HG02870 (cell line): ENCODE measurements around the gene CASKIN2.
"Not testable (repeated sequence)": the region's sequence is repeated elsewhere in the genome, so short reads cannot be mapped to it uniquely, and the experiment has no call there.

Source experiments
- ATAC-seq: cut with Tn5 transposase; IDR thresholded peaks from one replicate; pipeline ENCODE4 v1.9.1; 2021; ENCODE audit warnings: mild to moderate bottlenecking, moderate library complexity; ENCODE audit not compliant: unreplicated experiment

Gene CASKIN2

GRCh38 chr17:75493476-75494129 is 21.7 kb downstream of the CASKIN2 start:
- ATAC-seq: no peak

DNA sequence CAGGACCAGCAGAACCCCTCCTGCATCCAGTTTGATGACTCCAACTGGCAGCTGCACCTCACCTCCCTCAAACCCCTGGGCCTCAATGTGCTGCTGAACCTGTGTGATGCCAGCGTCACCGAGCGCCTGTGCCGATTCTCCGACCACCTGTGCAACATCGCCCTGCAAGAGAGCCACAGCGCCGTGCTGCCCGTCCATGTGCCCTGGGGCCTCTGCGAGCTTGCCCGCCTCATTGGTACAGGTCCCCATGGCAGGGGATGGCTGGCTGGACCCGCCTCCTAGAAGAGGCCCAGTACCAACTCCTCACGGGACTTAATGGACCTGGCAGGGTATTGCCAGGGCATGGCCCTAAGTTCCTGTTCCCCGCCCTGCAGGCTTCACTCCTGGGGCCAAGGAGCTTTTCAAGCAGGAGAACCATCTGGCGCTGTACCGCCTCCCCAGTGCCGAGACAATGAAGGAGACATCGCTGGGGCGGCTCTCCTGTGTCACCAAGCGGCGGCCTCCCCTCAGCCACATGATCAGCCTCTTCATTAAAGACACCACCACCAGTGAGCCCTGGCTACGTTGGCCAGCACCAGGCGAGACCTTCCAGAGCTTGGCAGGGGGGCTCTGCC is 22.7 kb downstream of the CASKIN2 start:
- no peak for ATAC-seq

DNA sequence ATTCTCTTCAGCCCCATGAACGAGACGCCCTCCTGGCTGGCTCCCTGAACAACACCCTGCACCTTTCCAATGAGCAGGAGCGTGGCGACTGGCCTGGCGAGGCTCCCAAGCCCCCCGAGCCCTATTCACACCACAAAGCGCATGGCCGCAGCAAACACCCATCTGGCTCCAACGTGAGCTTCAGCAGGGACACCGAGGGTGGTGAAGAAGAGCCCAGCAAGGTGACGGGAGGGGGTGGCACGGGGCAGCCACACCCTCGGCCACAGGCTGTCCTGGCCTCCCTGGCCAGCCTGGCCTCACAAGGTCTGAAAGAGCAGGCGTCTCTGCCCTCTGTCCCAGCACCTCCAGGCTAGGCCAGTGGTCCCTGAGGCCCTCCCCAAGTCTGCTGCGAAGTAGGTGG is 23.7 kb downstream of the CASKIN2 start:
- no peak for ATAC-seq

- no peak for ATAC-seq
Measured at GRCh38 chr17:75490953-75491649, 24.2 kb downstream of the CASKIN2 start.

- no peak for ATAC-seq
Measured at GRCh38 chr17:75490173-75490743, 25.1 kb downstream of the CASKIN2 start.

DNA sequence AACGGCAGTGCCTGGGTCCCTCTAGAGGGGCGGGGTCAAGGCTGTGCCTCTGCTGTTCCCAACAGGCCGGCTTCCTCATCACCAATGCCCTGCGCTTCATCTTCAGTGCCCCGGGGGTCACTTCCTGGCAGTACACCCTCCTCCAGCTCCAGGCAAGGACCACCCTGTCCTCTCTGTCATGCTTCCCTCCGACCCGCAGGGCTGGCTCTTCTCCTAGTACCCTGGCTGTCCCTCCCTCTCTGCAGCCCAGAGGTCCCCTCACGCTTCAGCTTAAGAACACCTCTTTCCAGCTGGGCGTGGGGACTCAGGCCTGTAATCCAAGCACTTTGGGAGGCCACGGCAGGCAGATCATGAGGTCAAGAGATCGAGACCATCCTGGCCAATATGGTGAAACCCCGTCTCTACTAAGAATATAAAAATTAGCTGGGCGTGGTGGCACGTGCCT is 25.8 kb downstream of the CASKIN2 start:
- no peak for ATAC-seq

- ATAC-seq: no peak
Measured at GRCh38 chr17:75488693-75489510, 26.4 kb downstream of the CASKIN2 start.

- no peak for ATAC-seq
Measured at GRCh38 chr17:75487351-75488070, 27.8 kb downstream of the CASKIN2 start.

DNA sequence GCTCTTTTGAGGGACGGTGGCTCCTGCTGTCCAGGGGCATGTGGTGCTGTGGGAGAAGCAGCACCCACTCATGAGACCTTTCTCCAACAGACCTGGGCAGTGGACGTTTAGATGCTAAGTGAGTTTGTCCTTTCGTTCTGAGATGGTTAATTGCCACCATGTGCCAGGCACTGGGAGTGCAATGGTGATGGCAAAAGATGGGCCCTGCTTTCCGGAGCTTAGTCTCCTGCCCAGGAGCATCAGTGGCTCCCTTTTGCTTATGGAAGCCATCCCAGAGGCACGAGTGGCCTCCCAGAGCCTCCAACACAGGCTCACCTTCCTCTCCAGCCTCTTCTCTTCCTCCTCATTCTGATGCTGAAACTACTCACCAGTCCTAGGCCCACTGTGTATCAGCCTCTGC is 28.4 kb downstream of the CASKIN2 start:
- no peak for ATAC-seq

DNA sequence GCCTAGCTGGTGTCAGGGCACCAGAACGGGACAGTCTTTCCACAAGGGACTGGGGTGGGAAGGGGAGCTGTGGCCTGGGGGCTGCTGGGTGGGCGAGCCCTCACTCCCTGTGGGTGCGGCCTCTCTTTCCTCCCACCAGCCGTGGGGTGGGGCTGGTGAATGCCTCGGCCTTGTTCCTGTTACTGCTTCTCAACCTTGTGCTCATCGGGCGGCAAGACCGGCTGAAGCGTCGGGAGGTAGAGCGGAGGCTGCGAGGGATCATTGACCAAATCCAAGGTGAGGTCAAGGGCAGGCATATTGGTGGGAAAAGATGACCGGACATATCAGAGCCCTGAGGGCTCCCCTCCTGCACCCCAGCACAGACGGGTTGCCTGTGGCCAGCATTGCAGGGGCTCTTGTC is 29.2 kb downstream of the CASKIN2 start:
- ATAC-seq: no peak

- ATAC-seq: no peak
Measured at GRCh38 chr17:75485688-75486087, 29.6 kb downstream of the CASKIN2 start.

GRCh38 chr17:75482098-75482942 is 33.0 kb downstream of the CASKIN2 start:
- ATAC-seq: no peak

GRCh38 chr17:75481194-75482068 is 33.9 kb downstream of the CASKIN2 start:
- ATAC-seq: no peak

GRCh38 chr17:75480281-75480680 is 35.1 kb downstream of the CASKIN2 start:
- ATAC-seq: no peak

GRCh38 chr17:75478508-75478907 is 36.8 kb downstream of the CASKIN2 start:
- no peak for ATAC-seq

GRCh38 chr17:75477490-75477862 is 37.9 kb downstream of the CASKIN2 start:
- not testable (repeated sequence) for ATAC-seq

- ATAC-seq: no peak
Measured at GRCh38 chr17:75476752-75477489, 38.4 kb downstream of the CASKIN2 start.

- no peak for ATAC-seq
Measured at GRCh38 chr17:75476271-75476671, 39.1 kb downstream of the CASKIN2 start.
